ENCODE data around the gene YARS2.
"Not testable (repeated sequence)": the region's sequence is repeated elsewhere in the genome, so short reads cannot be mapped to it uniquely, and the experiment has no call there.

Gene YARS2

DNA sequence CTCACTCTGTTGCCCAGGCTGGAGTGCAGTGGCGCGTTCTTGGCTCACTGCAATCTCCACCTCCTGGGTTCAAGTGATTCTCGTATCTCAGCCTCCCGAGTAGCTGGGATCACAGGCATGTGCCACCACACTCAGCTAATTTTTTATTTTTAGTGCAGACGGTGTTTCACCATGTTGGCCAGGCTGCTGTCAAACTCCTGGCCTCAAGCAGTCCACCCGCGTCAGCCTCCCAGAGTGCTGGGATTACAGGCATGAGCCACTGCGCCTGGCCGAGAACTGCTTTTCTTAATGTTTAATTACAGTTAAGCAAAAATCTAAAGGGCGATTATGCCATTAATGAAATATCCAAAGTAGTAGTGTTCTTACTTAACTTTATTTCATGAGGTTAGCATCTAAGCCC is 13.6 kb downstream of the YARS2 start:
- no peak for DNase-seq

DNA sequence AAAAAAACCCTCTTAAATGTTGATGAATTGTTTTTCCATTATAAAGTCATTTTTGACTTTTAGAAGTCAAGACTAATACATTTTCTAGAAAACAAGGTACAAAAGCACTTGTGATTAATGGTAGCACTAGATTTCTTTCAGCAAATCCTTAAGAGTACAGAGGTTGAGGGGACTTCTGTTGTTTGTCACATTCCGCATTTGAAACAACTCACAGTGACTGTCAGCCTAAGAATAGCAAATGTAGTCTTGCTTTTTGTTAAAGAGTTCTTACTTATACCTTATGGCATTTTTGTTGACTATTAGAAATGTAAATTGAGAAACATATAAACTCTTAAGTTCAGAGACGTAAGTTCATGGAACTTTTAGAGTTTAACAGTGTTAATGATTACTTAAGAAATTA is 16.4 kb downstream of the YARS2 start:
- no peak for DNase-seq

DNA sequence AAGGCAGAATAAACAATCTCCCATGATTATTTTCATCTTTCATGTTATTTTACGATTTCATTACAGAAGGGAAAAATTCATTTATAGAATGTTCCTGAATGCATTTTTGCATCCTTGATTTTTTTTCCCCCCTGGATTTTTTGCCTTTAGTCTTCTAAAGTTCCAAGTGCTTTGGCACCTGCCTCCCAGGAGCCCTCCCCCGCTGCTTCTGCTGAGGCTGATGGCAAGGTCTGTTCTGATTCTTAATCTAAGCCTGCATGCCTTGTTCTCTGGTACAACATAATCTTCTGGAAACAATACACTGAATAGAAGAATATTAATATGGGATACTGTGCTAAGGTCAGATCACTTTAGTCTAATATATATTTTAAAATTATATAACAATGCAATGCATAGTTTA is 18.0 kb downstream of the YARS2 start:
- DNase-seq: no peak

DNA sequence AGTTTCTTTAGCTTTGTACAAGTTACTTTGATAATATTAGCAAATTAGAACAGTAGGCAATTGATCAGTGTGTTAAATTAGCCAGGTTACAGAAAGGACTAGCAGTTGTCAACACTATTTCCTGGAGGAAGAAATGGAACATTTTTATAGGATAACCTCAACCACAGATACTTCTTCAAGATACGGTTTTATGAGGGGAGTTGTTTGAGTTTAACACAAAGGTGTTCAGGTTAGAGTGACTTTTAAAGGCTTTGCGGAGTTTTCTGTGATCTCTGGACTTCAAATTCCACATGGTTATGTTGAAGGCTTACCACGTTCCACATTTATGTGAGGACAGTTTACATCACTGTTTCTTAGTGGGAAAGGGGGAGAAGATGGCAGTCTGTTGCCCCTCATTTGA is 19.3 kb downstream of the YARS2 start:
- no peak for DNase-seq

DNA sequence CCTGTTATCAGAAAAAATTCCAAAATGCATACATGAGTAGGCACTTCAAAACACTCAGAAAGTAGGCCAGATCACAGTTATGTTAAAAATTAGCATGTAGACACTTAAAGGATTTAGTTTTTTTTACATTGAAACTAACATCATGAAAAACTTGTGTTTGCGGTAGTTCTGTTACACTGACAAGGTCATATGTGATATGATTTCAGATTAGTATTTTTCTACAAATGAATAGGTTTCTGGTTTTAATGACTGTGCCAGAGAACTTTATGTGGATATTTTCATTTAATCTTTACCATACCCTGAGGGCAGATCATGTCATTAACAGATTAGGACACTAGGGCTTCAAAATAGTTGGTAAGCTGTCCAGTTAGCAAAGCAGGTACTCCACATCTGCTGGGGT is 20.7 kb downstream of the YARS2 start:
- no peak for DNase-seq

DNA sequence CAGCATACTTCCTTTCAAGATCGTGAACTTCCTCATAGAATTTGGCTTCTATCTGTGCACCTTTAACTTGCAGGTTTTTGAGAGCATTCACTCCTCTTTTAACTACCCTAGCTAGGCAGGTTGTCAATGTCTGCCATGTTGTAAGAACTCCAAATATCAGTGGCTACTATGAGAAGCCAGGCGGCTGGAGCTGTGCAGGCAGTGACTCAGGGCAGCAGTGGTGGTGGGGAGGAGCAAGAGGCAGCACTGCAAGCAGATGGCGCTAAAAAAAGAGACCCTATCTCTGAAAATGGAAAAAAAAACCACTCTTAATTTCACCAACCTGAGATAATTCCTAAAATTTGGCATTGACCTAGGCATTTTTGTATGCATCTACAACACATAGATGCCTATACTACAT is 28.5 kb downstream of the YARS2 start:
- no peak for DNase-seq

DNA sequence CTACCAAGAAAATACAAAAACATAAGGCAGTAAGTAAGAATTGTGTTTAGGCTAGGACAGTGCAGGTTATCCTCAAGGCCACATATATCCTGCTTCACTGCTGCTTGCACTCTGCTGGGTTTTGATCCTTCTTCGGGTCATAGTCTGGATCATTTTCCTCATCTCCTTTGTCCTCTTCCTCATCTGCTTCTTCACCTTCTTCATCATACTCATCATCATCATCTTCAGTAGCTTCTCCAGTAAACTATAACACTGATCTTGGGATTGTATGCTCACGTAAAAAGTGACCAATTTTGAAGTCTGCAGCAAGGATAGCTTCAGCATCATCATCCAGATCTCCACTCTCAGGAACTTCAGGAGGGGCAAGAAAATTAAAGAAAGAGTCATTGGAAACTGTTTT is 29.4 kb downstream of the YARS2 start:
- no peak for DNase-seq

DNA sequence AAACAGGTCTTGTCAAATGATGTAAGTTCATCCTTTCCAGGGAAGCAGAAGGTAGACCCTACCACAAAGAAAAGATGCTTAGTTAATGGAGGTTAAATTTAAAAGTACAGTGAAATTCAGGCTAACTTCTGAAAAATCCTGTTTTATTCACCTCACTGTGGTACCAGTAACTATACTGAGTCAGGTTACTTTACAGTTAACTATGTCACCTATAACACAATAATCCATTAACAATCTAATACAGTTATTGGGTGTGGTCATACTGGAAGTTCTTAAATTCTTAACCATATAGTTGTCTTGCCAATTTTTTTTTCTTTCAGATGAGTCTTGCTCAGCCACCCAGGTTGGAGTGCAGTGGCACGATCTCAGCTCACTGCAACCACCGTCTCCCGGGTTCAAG is 30.4 kb downstream of the YARS2 start:
- DNase-seq: not testable (repeated sequence)

DNA sequence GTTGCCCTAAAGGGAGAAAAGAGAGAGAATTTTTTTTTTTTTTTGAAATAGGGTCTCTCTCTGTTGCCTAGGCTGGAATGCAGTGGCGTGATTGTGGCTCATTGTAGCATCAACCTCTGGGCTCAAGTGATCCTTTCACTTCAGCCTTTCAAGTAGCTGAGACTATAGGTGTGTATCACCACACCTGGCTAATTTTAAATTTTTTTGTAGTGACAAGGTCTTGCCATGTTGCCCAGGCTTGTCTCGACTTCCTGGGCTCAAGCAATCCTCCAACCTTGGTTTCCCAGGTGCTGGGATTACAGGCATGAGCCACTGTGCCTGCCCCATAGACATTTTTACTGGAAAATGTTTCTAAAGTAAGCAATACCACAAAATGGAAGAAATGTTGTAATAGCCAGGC is 36.8 kb downstream of the YARS2 start:
- no peak for DNase-seq

DNA sequence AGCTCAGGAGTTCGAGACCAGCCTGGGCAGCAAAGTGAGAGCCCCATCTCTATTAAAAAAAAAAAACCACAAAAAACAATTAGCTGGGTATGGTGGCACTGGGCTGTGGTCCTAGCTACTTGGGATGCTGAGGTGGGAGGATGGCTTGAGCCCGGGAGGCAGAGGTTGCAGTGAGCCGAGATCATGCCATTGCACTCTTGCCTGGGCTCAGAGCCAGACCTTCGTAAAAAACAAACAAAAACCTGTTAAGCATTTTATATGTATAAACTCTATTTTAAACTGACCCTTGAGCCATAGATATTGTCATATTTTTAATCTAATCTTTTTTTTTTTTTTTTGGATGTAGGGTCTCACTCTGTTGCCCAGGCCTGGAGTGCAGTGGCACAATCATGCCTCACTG is 40.9 kb downstream of the YARS2 start:
- no peak for DNase-seq

DNA sequence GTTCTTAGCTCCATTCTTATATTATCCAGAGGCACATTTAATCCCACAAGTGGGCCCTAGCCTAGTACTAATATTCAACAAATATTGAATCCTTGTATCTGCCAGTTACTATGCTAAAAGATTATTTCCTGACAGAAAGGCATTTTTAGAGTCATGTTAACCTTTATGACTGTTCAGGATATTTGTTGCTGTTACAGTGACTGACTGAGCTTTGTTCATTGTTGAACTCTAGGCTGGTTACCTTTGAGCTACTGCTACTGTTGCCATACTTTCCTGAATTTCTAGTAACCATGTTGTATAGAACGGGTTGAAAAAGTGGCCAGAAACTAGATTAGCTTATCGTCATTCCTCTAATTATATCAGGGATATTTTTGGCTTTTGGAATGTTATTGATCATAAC is 46.8 kb downstream of the YARS2 start:
- no peak for DNase-seq

DNA sequence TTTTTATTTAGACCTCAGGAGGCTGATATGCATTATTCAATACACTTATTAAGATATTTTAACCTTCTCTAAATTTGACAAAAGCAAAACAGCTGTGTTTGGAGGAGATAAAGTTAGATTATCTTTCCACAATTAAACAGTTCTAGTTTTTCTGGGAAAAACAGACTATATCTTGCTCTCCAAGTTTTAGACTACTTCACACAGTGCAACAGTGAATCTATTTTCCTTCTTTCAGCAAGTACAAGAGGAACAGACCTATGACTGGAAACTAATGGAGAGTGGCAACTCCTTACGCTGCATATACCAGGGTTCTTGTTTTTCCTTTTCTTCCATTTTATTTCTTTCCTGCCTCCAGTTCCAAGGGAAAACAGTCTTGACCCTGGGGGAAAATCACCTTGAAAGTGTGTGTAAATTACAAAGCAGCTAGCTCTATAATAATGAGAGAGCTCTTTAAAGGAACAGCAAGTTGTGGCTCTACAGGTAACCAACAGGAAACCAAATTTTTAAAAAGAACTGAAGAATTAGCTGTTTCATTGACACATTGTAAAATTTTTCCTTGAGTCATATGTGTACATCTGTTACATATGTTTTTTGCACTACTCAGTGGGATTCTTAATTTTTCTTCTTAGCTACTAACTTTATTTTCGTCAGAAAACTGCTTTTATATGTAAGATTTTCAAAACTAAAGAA is 49.2 kb downstream of the YARS2 start:
- DNase-seq: no peak

DNA sequence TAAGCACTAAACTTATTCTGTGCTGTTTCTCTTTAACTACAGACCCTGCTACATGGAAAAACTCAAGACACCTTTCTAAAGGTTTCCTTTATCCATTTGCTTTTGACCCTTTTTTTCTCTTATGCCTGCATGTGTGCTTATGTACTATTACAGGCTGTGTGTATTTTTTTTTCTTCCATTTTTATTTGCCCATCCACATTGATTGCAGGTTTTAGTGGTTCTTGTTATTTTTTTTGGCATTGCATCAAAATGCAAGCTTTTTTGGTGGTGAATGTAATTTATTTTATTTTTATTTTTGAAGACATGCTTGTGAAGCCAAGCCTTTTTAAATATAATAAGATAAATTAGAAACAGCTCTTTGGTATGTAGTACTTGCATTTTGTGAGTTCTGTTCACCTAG is 49.9 kb downstream of the YARS2 start:
- no peak for DNase-seq

DNA sequence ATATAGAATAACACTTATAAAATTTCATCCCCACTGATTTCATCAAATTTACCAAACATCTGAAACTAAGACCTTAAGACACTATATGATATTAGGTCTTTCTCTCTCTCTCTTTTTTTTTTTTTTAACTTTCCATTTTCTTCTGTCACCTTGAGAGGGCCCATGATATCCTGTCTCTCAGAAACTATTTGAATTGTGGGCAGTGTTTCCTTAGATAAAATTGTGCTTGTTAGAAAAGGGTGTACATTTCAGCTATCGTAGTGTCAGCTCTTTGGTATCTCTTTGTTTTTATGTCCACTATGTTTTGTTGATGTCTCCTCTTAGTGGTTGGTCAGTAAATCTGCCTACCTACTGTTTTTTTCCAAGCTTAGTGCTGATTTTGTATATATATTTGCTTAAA is 52.8 kb downstream of the YARS2 start:
- DNase-seq: no peak

DNA sequence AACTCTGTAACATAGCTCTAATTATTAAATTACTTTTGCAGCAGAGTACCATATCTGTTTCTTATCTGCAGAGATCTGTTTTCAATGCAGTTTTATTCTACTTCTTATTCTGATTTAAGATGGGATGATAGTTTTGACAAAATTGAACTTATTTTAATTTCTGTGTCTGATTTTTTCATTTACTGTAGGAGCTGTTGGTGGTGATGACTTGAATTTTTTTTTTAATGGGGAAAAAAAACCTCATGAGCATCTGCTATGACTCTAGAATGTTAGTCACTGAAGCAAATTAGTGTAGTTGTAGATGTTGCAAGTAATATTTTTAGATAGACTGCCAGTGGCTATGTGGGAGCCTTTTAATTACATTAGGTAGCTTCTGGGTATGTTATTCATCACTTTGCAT is 53.2 kb downstream of the YARS2 start:
- no peak for DNase-seq

DNA sequence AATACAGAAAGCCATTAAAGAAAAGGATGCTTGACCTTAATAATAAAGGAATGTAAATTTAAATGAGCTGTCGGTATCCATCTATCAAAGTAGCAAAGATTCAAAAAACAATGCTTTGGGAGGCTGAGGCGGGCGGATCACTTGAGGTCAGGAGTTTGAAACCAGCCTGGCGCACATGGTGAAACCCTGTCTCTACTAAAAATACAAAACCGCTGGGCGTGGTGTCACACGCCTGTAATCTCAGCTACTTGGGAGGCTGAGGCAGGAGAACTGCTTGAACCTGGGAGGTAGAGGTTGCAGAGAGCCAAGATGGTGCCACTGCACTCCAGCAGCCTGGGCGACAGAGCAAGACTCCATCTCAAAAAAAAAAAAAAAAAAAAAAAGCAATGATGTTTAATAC is 56.3 kb downstream of the YARS2 start:
- not testable (repeated sequence) for DNase-seq

DNA sequence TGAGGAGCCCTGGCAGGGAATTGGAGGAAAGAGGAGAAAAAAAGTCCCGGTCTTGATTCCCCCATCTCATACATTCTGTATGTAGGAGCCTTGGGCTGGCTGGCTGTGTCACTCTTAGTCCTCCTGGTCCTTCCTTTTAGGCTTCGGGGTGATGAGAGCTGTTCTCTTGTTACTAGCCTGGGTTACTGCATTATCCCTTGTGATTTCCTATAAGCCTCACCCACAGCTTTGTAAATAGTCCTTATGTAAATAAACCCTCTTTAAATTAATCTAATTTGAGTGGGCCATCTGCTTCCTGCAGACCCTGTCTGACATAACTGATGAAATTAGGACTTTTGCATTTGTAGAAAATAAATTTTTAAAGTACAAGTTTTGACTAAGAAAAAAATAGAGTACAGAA is 57.4 kb downstream of the YARS2 start:
- DNase-seq: no peak

DNA sequence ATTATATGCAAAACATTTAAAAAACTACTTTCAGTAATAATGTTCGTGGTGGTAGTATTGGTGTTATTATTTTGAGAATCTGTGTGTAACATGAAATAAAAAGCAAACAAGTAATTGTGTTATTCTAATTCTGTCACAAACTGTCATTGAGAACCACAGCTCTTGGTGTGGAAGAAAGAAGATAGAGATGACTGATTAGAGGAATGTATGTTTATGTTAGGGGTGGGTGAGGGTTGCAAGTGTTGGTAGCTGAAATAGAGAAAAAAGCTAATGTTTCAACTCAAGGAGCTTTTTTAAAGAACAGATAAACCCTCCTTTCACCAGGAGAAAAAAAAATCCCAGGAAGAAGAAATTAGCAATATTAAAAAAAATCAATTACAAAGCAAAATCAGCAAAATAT is 58.3 kb downstream of the YARS2 start:
- DNase-seq: no peak

Data from activated naive CD4-positive, alpha-beta T cell (primary cell).